ENCODE data around the gene PSTPIP1.
A peak's percentile ranks its signal among the peaks of the same experiment; 100 is the strongest.

The PSTPIP1 gene

GRCh38 chr15:77017761-77018720, 23.1 kb downstream of the PSTPIP1 start:
- DNase-seq (ENCODE audit: low read depth in 2 of 3, low spot score in 1 of 3), result no peak

GRCh38 chr15:77018796-77019505, 24.0 kb downstream of the PSTPIP1 start:
- DNase-seq (ENCODE audit: low read depth in 2 of 3, low spot score in 1 of 3), result no peak

GRCh38 chr15:77019521-77020331, 24.8 kb downstream of the PSTPIP1 start:
- DNase-seq (ENCODE audit: low read depth in 2 of 3, low spot score in 1 of 3), result no peak

GRCh38 chr15:77020348-77021087, 25.6 kb downstream of the PSTPIP1 start:
- DNase-seq (ENCODE audit: low read depth in 2 of 3, low spot score in 1 of 3), result no peak

DNA sequence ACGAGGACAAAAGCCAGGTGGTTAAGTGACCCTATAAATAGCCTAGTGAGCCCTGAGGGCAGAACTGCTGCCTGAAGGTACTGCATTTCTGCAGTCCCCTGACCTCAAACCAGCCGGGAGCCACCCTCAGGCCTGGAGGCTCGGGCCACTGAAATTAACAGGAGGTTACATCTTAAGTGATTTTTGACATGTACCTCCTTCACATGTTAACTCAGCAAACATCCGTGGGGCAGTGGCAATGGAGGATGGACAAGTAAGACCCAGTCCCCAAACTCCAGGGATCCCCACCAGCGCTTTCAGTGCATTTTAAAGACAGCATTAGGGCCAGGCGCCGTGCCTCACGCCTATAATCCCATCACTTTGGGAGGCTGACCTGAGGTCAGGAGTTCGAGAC, 26.2 kb downstream of the PSTPIP1 start:
- no peak for DNase-seq (ENCODE audit: low read depth in 2 of 3, low spot score in 1 of 3)

DNA sequence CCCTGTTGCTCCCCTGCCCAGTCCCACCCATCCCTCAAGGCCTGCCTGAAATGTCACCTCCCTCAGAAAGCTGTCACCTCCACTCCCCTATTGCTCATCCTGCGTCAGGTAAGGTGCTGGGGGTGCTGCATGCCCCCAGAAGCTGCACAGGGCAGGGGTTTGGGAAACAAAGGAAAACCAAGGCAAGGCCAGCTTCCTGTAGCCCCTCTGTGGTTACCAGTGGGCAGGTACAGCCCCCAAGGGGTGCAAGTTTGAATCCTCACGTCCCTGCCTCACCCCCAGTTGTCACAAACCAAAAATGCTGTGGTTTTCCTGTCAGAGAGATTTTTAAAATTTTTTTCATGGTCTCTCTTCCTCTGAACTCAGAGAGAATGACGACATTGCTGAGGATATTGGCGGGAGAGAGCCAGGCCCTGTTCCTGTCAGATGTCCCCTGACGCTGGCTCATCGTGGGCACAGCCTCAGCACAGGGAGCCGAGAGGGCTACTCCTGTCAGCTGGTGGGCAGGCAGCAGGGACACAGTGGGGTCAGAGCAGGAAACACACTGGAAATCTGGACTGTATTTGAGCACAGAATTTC, 27.0 kb downstream of the PSTPIP1 start:
- peak in 2 of 3 donors; percentile 34 to 47 for DNase-seq (ENCODE audit: low read depth in 2 of 3, low spot score in 1 of 3)

DNA sequence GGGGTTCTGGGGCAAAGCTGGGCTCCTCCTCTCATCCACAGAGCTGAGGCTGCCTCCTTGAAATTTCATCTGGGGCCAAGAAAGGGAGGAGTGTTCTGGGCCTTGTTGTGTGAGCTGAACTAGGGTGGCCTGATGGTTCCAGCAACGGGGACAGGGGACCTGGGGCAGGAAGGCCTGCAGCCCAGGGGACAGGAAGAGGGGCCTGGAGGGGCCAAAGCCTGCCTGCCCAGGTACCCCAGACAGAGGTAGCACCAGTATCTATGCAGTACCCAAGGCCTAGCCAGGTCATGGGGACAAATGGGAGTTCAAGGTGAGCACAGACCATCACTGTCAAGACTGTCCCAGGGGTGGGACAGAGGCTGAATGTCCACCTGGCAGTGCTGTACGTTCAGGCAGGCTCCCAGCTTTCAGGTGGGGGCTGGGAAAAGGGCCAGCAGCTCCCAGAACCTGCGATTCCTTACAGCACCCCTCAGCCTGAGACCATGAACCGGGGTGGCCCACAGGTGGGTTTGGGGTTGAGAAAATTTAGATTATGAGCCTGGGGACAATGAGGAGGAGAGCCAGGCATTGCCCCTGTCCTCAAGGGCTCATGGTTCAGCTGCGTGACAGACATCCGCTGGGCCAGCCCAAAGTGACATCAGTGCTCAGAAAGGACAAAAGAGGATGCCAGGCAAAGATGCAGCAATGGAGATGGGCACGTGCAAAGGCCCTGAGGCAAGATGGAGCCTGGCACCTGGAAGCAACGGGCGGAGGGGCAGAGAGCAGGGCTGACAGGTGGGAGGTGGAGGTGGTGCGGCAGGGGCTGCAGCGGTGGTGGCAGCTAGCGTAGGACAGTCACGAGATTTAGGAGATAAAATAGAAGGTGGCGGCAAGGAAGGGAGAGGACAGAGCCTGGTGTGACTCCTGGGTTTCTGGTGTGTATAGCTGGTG, 28.0 kb downstream of the PSTPIP1 start:
- DNase-seq (ENCODE audit: low read depth in 2 of 3, low spot score in 1 of 3), result no peak

DNA sequence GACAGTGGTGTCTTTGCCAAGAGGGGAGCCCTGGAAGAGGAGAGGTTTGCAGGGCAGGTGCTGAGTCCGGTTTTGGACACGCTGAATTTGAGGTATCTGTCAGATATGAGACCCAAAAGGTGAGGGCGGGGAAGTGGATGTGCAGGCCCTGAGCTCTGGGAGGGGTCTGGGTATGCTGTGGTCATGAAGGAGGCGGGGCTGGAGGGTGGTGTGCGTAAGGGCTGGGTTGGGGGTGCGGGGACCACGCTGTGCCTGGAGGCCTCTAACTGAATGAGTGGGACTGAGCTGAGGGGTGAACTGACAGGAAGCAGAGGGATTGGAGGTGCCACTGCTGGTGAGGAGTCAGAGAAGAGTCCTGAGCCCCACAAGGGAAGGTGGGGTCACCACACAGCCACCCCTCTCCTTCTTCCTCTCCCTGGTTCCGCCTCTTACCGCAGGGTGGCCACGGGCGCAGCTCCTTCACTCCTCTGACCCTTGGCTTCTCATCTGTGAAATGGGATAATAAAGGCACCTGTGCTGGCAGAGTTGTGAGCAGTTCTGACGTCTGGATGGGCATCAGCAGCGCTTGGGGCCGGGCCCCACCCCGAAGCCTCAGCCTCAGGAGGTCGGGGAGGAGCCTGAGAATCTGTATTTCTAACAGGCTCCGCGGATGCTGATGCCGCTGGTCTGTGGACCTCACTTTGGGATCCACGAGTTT, 28.8 kb downstream of the PSTPIP1 start:
- no peak for DNase-seq (ENCODE audit: low read depth in 2 of 3, low spot score in 1 of 3)

GRCh38 chr15:77024273-77025082, 29.6 kb downstream of the PSTPIP1 start:
- peak in 2 of 3 donors; percentile 47 to 69 for DNase-seq (ENCODE audit: low read depth in 2 of 3, low spot score in 1 of 3)

DNA sequence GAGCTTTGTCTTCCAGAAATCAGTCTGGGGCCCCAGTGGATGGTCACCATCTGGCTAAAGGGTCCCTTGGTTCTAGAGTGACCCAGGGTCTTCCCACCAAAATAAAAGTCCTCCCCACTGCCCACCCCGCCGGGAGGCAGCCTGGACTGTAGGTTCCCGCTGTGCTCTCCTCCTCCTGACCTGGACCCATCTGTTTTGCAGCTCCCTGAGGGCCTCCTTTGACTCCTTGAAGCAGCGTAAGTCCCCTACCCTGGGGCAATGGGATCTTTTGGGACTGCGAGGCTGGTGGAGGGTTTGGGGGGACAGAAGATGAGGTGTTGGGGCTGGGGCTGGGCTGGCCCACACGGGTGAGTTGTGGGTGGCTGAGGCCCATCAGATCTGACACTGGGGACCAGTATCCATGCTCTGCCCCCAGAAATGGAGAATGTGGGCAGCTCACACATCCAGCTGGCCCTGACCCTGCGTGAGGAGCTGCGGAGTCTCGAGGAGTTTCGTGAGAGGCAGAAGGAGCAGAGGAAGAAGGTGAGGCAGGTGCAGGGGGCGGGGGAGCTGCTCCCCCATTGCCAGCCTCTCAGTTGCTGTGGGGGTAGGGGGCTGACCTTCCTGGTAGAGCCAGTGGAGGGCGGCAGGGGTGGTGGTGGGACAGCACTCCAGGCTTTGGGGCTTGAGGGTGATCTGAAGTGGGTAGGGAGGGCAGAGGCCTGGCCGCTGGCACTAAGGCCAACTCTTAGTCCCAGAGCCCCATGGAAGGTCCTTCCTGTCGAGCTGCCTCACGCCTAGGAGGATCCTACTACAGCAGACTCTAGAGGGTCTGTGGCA, 30.4 kb downstream of the PSTPIP1 start:
- DNase-seq (ENCODE audit: low read depth in 2 of 3, low spot score in 1 of 3), result no peak

DNA sequence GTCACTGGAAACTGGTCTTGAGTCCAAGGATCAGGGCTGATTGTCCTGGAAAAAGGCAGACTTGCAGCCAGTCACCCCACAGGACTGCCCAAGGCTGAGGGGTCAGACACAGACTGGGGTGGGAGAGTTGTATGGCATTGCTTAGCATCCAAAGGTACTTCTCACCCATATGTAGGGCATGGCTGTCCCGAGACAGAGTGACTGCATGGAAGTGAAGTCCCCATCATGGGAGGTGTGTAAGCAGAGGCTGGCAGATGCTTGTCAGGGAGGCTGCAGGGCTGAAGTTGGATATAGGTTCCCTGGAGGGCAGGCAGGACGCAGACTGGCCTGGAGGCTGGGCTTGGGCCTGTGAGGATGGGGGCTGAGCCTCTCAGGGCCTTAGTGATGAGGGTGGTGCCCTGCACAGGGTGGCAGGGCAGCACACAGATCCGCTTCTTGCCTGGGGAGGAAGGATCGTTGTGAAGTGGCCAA, 31.1 kb downstream of the PSTPIP1 start:
- DNase-seq (ENCODE audit: low read depth in 2 of 3, low spot score in 1 of 3), result no peak

DNA sequence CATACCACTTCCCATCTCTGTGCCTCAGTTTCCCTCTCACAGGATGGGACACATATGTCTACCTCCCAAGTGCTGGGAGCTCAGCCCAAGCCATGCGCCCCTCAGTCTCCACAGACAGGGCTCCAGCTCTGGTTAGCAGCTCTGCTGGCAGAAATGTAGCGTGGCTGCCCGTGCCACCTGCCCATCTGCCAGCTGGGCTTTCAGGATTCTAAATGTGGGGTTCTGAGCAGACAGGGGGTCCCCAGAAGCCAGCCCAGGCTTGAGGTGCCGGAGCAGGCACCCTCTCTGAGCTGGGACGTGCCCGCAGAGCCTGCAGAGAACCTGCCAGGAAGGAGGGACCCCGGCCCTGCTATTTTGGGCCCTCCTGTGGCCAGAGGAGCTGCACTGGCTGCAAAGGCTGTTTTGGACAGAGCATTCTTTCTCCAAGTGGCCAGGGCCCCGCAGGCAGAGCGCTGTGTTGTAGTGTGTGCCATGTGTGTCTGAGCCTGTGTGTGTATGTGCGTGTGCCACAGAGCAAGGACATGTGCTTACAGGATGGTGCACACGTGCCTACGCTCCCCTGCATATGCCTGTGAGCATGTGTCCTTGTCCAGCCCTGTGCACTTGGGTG, 31.7 kb downstream of the PSTPIP1 start:
- no peak for DNase-seq (ENCODE audit: low read depth in 2 of 3, low spot score in 1 of 3)

- DNase-seq (ENCODE audit: low read depth in 2 of 3, low spot score in 1 of 3), result no peak
Measured at GRCh38 chr15:77027111-77027696, 32.3 kb downstream of the PSTPIP1 start.

GRCh38 chr15:77027697-77028450, 32.9 kb downstream of the PSTPIP1 start:
- DNase-seq (ENCODE audit: low read depth in 2 of 3, low spot score in 1 of 3), result no peak

DNA sequence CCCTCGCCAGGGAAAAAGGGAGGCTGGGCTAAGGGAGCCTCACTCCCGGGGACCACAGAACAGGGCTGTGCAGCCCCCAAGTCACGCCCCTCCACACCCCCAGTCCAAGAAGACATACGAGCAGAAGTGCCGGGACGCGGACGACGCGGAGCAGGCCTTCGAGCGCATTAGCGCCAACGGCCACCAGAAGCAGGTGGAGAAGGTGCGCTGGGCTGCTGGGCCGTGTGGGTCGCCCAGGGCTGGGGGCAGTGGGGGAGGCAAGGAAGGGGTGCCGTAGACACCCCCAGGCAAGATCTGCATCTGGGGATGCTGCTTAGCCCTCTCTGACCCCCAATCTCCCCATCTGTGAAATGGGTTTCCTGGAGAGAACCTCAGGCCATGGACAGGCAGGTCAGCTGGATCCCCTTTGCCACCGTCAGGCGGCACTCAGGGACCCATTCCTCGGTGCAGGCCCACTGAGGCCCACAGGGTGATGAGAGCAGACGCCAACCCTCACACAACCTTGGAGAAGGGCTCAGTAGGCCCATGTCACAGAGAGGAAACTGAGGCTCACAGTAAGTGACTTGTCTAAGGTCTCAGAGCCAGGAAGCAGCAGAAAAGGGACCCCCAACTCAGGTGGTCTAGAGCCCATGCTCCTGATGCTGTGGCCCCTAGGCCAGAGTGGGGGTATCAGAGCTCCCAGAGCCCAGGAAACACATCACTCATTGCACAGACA, 33.7 kb downstream of the PSTPIP1 start:
- no peak for DNase-seq (ENCODE audit: low read depth in 2 of 3, low spot score in 1 of 3)

Data from stimulated activated CD4-positive, alpha-beta T cell treated with anti-CD3 and anti-CD28 coated beads, Interleukin-12 subunit alpha, Interleukin-12 subunit beta, amount 100 ng/mL, for 48 hours (primary cell).